NCI-H2171 treated with DMSO at 0.1 percent for 48 hours (cell line): Measurements from ENCODE around the gene EPB41L3.
"Not testable (repeated sequence)": the region's sequence is repeated elsewhere in the genome, so short reads cannot be mapped to it uniquely, and the experiment has no call there.

Experiments
- DNase-seq: peaks from one replicate; lab custom pipeline; 2025; lab: John Stamatoyannopoulos, UW

EPB41L3 gene

GRCh38 chr18:5496305-5496704, 47.5 kb downstream of the EPB41L3 start:
- DNase-seq: no peak

- DNase-seq: no peak
These were observed 52.9 kb downstream of the EPB41L3 start for GRCh38 chr18:5490753-5491480.

GRCh38 chr18:5488844-5489243, 55.0 kb downstream of the EPB41L3 start:
- no peak for DNase-seq

GRCh38 chr18:5488044-5488443, 55.8 kb downstream of the EPB41L3 start:
- DNase-seq: not testable (repeated sequence)

GRCh38 chr18:5484526-5484925, 59.3 kb downstream of the EPB41L3 start:
- no peak for DNase-seq

- no peak for DNase-seq
These were observed 62.2 kb downstream of the EPB41L3 start for GRCh38 chr18:5481621-5482020.

GRCh38 chr18:5478261-5478660, 65.5 kb downstream of the EPB41L3 start:
- DNase-seq: peak; percentile 40

GRCh38 chr18:5476961-5477800, 66.6 kb downstream of the EPB41L3 start:
- DNase-seq: no peak

GRCh38 chr18:5475267-5475666, 68.5 kb downstream of the EPB41L3 start:
- DNase-seq: no peak

- DNase-seq: no peak
These were observed 74.5 kb downstream of the EPB41L3 start for GRCh38 chr18:5469340-5469739.

- no peak for DNase-seq
These were observed 75.4 kb downstream of the EPB41L3 start for GRCh38 chr18:5468394-5468793.

GRCh38 chr18:5467671-5468070, 76.1 kb downstream of the EPB41L3 start:
- DNase-seq: peak; percentile 9

GRCh38 chr18:5466256-5466655, 77.5 kb downstream of the EPB41L3 start:
- no peak for DNase-seq

GRCh38 chr18:5464251-5464650, 79.5 kb downstream of the EPB41L3 start:
- DNase-seq: peak; percentile 24

- DNase-seq: no peak
These were observed 80.0 kb downstream of the EPB41L3 start for GRCh38 chr18:5463831-5464230.

GRCh38 chr18:5463390-5463789, 80.4 kb downstream of the EPB41L3 start:
- no peak for DNase-seq

GRCh38 chr18:5462227-5462626, 81.6 kb downstream of the EPB41L3 start:
- no peak for DNase-seq

GRCh38 chr18:5461041-5461440, 82.8 kb downstream of the EPB41L3 start:
- DNase-seq: peak; percentile 22

- DNase-seq: no peak
These were observed 86.3 kb downstream of the EPB41L3 start for GRCh38 chr18:5457462-5457957.

GRCh38 chr18:5456577-5457461, 87.0 kb downstream of the EPB41L3 start:
- peak; percentile 42 for DNase-seq

GRCh38 chr18:5455674-5456073, 88.1 kb downstream of the EPB41L3 start:
- no peak for DNase-seq

GRCh38 chr18:5452943-5453443, 90.8 kb downstream of the EPB41L3 start:
- no peak for DNase-seq
